Neural cell (in vitro differentiated cells): ENCODE measurements around the gene SLC66A2. TPM values are rescaled to one million over a fixed set of nuclear protein-coding genes. Genes with fewer than 3 reads are reported as not detected.

Experiments used
- H2AFZ ChIP-seq: fragments of 200-600, 300-800 bp; sonication (generic), shearing (Covaris generic); 2 replicates; pipeline ENCODE4 v1.6.0; 2014; ENCODE audit warnings: low read depth, mild to moderate bottlenecking, antibody characterized with exemption, low read length, moderate library complexity
- H3F3A ChIP-seq: fragments of 200-600 bp; shearing (Covaris generic); 2 replicates; pipeline ENCODE4 v1.6.1; 2016; ENCODE audit warnings: mild to moderate bottlenecking, moderate library complexity, mixed read lengths, antibody characterized with exemption, low read length; ENCODE audit not compliant: insufficient read depth, poor library complexity, severe bottlenecking
- H3K27ac ChIP-seq: fragments of 200-600, 300-800 bp; sonication (generic), shearing (Covaris generic); 2 replicates; pipeline ENCODE4 v1.5.1; 2014; ENCODE audit warnings: mild to moderate bottlenecking, low read length, moderate library complexity
- H3K27me3 ChIP-seq: fragments of 300-800, 200-600 bp; sonication (generic), shearing (Covaris generic); 2 replicates; pipeline ENCODE4 v1.6.0; 2014; ENCODE audit warnings: mild to moderate bottlenecking, low read depth, low read length, moderate library complexity; ENCODE audit not compliant: insufficient read depth
- H3K36me3 ChIP-seq: fragments of 300-800, 200-600 bp; sonication (generic), shearing (Covaris generic); 2 replicates; pipeline ENCODE4 v1.5.1; 2014; ENCODE audit warnings: mild to moderate bottlenecking, antibody characterized with exemption, low read length, moderate library complexity; ENCODE audit not compliant: insufficient read depth
- H3K4me2 ChIP-seq: fragments of 300-800, 200-600 bp; sonication (generic), shearing (Covaris generic); 2 replicates; pipeline ENCODE4 v1.6.0; 2014; ENCODE audit warnings: mild to moderate bottlenecking, low read length
- H3K4me3 ChIP-seq: fragments of 300-800, 200-600 bp; sonication (generic), shearing (Covaris generic); 2 replicates; pipeline ENCODE4 v1.5.1; 2014; ENCODE audit warnings: mild to moderate bottlenecking, low read length, moderate library complexity
- H3K79me2 ChIP-seq: fragments of 200-600 bp; shearing (Covaris generic); replicated peaks from 2 replicates; pipeline ENCODE4 v1.6.0; 2014; ENCODE audit warnings: mild to moderate bottlenecking, low read length, moderate library complexity; ENCODE audit not compliant: insufficient read depth
- H3K9ac ChIP-seq: fragments of 300-800, 200-600 bp; sonication (generic), shearing (Covaris generic); 2 replicates; pipeline ENCODE4 v1.6.1; 2016; ENCODE audit warnings: mild to moderate bottlenecking, low read length, mixed read lengths
- H3K9me2 ChIP-seq: fragments of 200-600 bp; shearing (Covaris generic); 2 replicates; pipeline ENCODE4 v1.6.1; 2016; ENCODE audit warnings: mild to moderate bottlenecking, low read length, mixed read lengths; ENCODE audit not compliant: insufficient read depth
- H3K9me3 ChIP-seq: fragments of 200-600, 300-800 bp; sonication (generic), shearing (Covaris generic); 2 replicates; pipeline ENCODE4 v1.6.1; 2016; ENCODE audit warnings: mild to moderate bottlenecking, mixed run types, low read length, moderate library complexity, mixed read lengths
- H4K20me1 ChIP-seq: fragments of 200-600 bp; shearing (Covaris generic); 2 replicates; pipeline ENCODE4 v1.6.1; 2016; ENCODE audit warnings: mild to moderate bottlenecking, mixed run types; ENCODE audit not compliant: insufficient read depth
- EP300 ChIP-seq: fragments of 450-650 bp; conservative IDR thresholded peaks from 2 replicates; pipeline ENCODE4 v1.6.1; 2014; ENCODE audit warnings: antibody characterized with exemption, mild to moderate bottlenecking, moderate library complexity; ENCODE audit not compliant: poor library complexity, severe bottlenecking
- EZH2 ChIP-seq: fragments of 200-600, 300-800 bp; shearing (Covaris generic), sonication (generic); IDR thresholded peaks from 2 replicates; pipeline ENCODE4 v1.6.1; 2014; ENCODE audit warnings: antibody characterized with exemption, low read length, borderline replicate concordance, mild to moderate bottlenecking; ENCODE audit not compliant: insufficient read depth, poor library complexity, severe bottlenecking
- MXI1 ChIP-seq: fragments of 450-650 bp; conservative IDR thresholded peaks from 2 replicates; pipeline ENCODE4 v1.6.1; 2014; ENCODE audit warnings: antibody characterized with exemption, mild to moderate bottlenecking; ENCODE audit not compliant: poor library complexity, severe bottlenecking
- POLR2AphosphoS5 ChIP-seq: IDR thresholded peaks from 2 replicates; pipeline ENCODE4 v1.6.1; 2012
- RAD21 ChIP-seq: fragments of 450-650 bp; conservative IDR thresholded peaks from 2 replicates; pipeline ENCODE4 v1.6.1; 2014; ENCODE audit warnings: antibody characterized with exemption, mild to moderate bottlenecking, moderate library complexity
- SMC3 ChIP-seq: fragments of 450-650 bp; conservative IDR thresholded peaks from 2 replicates; pipeline ENCODE4 v1.6.1; 2014; ENCODE audit warnings: antibody characterized with exemption, mild to moderate bottlenecking, moderate library complexity; ENCODE audit not compliant: poor library complexity
- TAF1 ChIP-seq: IDR thresholded peaks from 2 replicates; pipeline ENCODE4 v1.6.1; 2012; ENCODE audit warnings: low read depth
- polyA plus RNA-seq: library from polyadenylated mRNA; depleted of rRNA; stranded (reverse); fragments of >200 nt; gene quantifications from 2 replicates; pipeline ENCODE4 v1.2.3, GENCODE V29; 2014
- TF ChIP-seq, protein P1 (sequence below): fragments of 450-650 bp; IDR thresholded peaks from 2 replicates; pipeline ENCODE4 v1.5.1; 2014; ENCODE audit warnings: antibody characterized with exemption, mild to moderate bottlenecking, moderate library complexity; ENCODE audit not compliant: poor library complexity, severe bottlenecking
- TF ChIP-seq, protein P2 (sequence below): IDR thresholded peaks from 2 replicates; pipeline ENCODE4 v1.6.1; 2012; ENCODE audit warnings: borderline replicate concordance

Gene SLC66A2
- polyA plus RNA-seq, 1 donor from 2014 or later = 66.7 TPM

DNA sequence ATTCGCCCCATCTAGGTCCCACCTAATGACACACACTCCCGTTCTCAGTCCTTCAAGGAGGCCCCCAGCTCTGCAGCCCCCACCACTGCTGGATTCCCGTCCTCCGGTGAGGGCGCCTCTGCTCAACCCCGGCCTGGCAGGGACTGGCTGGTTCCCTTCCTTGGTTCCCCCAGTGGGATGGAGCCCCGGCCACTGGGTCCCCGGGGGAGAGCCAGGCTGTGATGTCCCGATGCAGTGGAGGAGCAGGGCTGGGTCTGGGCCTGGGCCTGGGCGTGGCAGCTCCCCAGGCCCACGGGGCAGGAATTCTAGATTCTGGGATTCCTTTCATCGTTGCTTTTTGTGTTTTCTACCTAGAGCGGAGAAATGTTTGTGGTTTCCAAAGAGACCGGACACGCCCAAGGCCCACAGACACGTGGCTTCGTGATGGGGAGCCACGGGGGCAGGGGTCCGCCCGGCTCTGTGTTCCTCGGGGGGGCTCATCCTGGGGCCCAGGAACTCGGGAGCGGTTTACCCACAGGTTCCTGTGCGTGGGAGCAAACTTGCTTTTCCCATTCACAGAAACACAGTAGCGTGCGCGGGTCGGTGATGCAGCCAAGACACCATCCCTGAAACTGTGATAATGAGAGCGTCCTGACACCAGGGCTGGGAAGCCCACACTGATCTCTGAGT lies 67.0 kb downstream of the SLC66A2 start:
- no peaks in the 10 kb centered on the region for H4K20me1 ChIP-seq
- no peak overlapping the region for H2AFZ ChIP-seq
- no peaks in the 10 kb centered on the region for H3K36me3 ChIP-seq
- no peak overlapping the region for H3K4me2 ChIP-seq
- TF ChIP-seq POLR2AphosphoS5 = no peak
- TF ChIP-seq SMC3 = no peak
- TF ChIP-seq MXI1 = no peak
- no peak for TF ChIP-seq TAF1
- TF ChIP-seq EZH2 = no peak
- TF ChIP-seq EP300 = no peak
- TF ChIP-seq, protein P1, sequence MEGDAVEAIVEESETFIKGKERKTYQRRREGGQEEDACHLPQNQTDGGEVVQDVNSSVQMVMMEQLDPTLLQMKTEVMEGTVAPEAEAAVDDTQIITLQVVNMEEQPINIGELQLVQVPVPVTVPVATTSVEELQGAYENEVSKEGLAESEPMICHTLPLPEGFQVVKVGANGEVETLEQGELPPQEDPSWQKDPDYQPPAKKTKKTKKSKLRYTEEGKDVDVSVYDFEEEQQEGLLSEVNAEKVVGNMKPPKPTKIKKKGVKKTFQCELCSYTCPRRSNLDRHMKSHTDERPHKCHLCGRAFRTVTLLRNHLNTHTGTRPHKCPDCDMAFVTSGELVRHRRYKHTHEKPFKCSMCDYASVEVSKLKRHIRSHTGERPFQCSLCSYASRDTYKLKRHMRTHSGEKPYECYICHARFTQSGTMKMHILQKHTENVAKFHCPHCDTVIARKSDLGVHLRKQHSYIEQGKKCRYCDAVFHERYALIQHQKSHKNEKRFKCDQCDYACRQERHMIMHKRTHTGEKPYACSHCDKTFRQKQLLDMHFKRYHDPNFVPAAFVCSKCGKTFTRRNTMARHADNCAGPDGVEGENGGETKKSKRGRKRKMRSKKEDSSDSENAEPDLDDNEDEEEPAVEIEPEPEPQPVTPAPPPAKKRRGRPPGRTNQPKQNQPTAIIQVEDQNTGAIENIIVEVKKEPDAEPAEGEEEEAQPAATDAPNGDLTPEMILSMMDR = no peak
- no peak for TF ChIP-seq RAD21
- TF ChIP-seq, protein P2, sequence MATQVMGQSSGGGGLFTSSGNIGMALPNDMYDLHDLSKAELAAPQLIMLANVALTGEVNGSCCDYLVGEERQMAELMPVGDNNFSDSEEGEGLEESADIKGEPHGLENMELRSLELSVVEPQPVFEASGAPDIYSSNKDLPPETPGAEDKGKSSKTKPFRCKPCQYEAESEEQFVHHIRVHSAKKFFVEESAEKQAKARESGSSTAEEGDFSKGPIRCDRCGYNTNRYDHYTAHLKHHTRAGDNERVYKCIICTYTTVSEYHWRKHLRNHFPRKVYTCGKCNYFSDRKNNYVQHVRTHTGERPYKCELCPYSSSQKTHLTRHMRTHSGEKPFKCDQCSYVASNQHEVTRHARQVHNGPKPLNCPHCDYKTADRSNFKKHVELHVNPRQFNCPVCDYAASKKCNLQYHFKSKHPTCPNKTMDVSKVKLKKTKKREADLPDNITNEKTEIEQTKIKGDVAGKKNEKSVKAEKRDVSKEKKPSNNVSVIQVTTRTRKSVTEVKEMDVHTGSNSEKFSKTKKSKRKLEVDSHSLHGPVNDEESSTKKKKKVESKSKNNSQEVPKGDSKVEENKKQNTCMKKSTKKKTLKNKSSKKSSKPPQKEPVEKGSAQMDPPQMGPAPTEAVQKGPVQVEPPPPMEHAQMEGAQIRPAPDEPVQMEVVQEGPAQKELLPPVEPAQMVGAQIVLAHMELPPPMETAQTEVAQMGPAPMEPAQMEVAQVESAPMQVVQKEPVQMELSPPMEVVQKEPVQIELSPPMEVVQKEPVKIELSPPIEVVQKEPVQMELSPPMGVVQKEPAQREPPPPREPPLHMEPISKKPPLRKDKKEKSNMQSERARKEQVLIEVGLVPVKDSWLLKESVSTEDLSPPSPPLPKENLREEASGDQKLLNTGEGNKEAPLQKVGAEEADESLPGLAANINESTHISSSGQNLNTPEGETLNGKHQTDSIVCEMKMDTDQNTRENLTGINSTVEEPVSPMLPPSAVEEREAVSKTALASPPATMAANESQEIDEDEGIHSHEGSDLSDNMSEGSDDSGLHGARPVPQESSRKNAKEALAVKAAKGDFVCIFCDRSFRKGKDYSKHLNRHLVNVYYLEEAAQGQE = no peak
- no peaks in the 10 kb centered on the region for H3F3A ChIP-seq
- H3K9me2 ChIP-seq = no peaks in the 10 kb centered on the region
- no peaks in the 10 kb centered on the region for H3K79me2 ChIP-seq
- H3K27me3 ChIP-seq = no peaks in the 10 kb centered on the region
- no peak overlapping the region for H3K27ac ChIP-seq
- no peak overlapping the region for H3K9ac ChIP-seq
- H3K9me3 ChIP-seq = no peaks in the 10 kb centered on the region
- H3K4me3 ChIP-seq = no peak overlapping the region

DNA sequence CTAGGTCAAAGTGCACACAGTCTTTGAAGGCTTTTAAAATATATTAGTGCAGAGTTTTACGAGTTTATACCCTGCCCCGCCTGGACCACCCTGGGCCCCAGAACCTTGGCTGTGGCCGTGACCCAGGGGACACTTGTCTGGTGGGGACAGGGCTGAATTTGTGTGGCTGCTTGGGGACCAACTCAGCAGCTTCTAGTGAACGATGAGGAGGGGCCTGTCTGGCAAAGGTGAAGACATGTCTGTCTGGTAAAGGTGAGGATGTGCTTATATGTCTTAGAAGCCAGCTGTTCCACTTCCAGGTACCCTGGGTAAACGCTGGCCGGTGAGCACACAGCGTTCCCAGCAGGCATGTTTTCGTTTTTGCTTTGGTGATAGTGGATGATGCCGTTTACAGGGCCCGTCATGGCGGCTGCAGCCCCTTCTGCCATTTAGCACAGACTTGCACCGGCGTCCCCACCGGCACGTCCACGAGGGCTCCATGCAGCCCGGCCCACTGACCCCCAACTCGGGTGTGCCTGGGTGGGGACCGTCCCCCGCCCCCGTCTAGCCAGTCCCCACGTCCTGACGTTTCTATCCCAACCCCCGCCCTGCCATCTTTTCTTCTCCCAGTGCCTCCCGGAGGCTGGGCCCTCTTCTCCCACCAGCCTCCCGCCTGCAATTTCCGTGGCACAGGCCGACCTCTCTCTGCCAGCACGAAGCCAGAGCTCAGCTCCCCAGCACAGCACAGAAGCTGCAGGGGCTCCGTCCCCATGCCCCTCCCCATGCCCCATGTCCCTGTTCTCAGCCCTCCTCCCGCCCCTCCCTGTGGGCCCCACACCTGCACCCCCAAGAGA lies 67.8 kb downstream of the SLC66A2 start:
- Histone ChIP-seq H3K9me2 (no peaks in the 10 kb centered on the region), H3K36me3 (no peaks in the 10 kb centered on the region), H3K9ac (no peak overlapping the region), H3K27me3 (no peaks in the 10 kb centered on the region), H2AFZ (no peak overlapping the region), H4K20me1 (no peaks in the 10 kb centered on the region), H3K27ac (no peak overlapping the region), H3K4me3 (no peak overlapping the region), H3K4me2 (no peak overlapping the region), H3K79me2 (no peaks in the 10 kb centered on the region), H3K9me3 (no peaks in the 10 kb centered on the region), H3F3A (no peaks in the 10 kb centered on the region)
- TF ChIP-seq, protein P2 = no peak
- TF ChIP-seq, protein P1 = no peak
- TF ChIP-seq MXI1 (no peak), POLR2AphosphoS5 (no peak), TAF1 (no peak), EP300 (no peak), RAD21 (no peak), EZH2 (no peak)
